NOMO-1 treated with DMSO at 0.1 percent for 48 hours (cell line): ENCODE results near the gene SOX18.

Experiments
- DNase-seq: peaks from one replicate; lab custom pipeline; 2025; ENCODE audit not compliant: unreplicated experiment; lab: John Stamatoyannopoulos, UW

Gene SOX18

DNA sequence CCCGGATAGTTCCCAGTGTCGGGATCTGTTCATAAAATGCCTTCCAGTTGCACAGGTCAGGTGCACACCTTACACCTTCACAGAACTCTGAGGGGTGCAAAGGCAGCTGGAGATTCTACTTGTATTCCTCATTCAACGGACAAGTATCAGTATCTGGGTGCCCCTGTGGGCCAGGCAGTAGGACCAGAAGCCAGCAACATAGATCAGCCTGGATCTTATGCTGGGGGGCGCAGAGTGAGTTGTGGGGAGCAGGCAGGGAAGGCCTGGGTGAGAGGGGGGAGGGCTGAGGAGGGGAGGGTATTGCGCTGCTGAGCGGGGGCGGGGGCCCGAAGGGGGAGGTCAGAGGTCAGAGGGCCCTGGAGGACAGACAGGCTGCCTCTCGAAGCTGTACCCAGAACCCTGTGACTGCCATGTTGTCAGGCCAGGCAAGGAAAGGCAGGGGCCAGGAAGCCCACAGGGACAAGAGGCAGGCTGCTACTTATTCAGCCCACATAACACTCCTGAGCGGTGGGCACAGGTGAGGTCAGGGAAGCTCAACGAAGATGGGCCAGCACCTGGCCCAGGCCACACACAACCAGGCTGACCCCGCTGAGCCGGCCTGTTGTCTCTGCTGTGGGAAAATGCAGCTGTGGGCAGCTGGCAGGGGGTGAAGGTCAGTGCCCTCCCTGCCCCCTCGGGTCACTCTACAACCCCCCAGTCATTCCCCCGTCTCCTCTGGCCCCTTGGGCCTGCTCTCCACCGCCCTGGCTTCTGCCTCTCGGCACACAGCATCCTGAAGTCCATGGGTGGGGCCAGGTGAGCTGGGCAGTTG is 31.6 kb upstream of the SOX18 start:
- no peak for DNase-seq

DNA sequence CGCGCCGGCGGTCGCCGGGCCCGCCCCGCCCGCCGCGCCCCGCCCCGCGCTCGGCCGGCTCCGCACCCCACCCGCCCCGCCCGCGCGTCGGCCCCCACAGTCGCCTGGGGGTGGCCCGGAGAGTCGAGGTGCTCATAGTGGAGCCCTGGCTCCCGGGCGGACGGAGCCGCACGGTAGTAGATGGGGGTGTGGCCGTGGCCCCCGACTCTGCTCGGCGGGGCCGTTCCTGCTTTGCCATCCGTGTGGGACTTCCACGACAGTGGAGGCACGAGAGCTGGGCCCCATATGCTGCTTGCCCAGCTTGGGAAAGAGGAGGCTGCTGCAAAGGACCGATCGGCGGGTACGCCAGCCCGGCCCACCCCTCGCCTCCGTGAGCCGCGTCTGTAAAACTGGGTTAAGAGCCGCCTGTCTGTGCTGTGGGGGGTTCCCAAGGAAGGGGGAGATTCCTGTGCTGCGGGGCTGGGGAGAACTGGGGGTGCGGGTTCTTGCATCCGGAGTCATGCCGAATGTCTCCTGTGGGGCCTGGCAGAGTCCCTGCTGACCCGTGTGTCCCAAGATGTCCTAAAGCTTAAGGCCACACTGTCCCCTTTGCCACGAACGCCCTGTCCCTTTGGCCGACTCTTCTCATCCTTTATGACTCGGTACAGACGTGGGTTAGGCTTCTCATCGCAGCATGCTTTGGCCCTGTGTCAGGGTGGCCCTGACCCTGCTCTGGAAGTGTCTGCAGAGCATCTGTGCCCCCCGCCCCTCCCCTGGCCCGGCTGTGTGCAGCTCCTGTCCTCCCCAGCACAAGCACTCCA is 30.8 kb upstream of the SOX18 start, which contains the start of gene OPRL1:
OPRL1 (plus strand) TSS at position 70 of the 800 bp plus-strand sequence. CDS start 12,639 bp downstream, outside the sequence.
- DNase-seq, result no peak

DNA sequence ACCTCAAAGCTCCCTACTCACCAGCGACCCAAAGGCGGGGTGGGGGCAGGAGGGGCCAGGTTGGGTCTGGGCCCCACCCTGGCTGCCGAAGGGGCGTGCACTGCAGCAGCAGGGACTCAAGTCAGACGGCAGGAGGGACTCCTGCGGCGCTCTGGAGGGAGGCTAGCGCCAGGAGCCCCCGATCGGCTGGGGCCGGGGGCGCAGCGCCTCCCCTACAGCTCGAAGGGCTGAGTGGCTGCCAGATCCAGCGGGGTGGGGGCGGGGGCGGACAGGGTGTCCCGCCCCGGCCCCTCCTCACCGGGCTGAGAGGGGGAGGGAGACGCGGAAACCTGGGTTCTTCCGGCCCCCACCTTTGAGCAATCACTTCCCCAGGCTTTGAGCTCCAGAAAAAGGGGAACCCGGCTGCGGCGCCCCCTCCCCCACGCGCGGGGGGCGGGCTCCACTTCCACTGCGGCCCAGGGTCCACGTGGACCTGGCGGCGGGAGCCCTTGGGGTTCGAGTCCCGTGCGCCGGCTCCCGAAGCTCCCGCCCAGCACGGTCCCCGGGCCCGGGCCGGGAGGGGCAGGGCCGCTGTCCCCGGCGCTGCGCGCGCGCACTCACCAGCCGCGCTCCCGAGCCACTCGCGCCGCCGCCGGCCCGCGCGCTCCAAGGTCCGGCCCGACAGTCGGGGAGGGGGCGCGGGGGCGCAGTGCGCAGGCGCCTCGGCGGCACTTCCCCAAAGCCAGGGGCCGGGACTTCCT is 30.0 kb upstream of the SOX18 start, which contains the start of gene RGS19:
RGS19 (minus strand) TSS at position 246 of the 740 bp plus-strand sequence. CDS start 2,632 bp downstream, outside the sequence.
- peak; percentile 91 for DNase-seq

DNA sequence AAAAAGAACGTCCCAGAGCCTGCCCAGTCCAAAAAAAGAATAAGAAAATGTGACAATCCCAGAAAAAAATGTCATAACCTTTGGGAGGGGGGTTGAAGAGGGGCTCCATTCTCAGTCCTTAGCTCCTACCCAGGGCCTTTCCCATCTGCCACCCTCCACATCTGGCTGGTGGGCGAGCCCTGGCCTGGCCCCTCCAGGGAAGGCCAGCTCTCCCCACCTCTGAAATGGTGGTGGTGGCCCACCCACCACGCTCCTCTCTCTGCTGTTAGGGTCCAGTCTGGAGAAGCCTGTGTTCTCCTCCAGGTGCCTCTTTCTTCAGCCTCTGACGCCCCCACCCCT is 29.5 kb upstream of the SOX18 start:
- no peak for DNase-seq

DNA sequence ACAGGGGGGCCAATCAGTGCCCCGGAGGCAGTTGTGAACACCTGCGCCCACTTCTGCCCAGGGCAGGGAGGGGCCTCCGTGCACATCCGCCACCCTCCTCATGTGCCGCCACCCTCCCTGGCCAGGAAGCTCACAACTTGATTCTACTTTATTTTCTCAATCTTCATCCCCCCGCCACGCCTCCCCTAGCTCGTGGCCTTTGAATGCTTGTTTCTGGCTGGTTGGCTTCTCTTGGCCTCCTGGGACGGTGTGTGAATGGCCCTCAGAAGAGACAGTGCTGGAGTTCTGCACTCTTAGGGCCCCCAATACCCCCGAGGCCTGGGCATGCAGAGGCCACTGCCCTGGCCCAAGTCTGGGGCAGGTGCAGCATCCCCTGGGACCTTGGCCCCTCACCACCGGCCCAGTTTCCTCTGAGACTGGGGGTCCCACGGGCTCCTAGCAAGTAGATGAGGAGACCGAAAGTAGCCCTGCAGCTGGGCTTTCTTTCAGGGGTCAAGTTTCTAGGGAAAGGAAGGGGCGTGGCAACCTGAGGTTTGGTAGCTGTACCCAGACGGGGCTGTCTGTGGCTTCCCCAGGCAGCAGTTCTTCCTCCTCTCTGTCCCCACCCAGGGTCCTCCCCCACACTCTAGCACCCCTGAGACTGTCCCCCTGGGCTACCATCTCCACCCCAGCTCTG is 28.6 kb upstream of the SOX18 start:
- DNase-seq, result peak; percentile 62

DNA sequence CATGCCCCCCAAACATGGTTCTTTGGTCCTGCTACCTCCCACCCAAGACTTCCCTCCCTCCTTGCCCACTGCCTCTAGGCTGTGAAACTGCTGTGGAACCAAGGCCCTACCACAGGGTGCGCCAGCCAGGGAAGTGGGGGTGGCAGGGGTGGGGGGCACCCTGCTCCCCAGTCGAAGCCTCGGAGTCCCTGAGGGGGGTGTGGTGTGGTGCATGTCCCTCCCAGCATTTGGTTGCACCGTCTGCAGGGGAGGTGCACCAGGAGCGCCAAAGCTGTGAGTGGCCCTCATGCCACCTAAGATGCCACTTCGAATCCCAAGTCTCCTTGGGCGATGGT is 28.1 kb upstream of the SOX18 start:
- no peak for DNase-seq

DNA sequence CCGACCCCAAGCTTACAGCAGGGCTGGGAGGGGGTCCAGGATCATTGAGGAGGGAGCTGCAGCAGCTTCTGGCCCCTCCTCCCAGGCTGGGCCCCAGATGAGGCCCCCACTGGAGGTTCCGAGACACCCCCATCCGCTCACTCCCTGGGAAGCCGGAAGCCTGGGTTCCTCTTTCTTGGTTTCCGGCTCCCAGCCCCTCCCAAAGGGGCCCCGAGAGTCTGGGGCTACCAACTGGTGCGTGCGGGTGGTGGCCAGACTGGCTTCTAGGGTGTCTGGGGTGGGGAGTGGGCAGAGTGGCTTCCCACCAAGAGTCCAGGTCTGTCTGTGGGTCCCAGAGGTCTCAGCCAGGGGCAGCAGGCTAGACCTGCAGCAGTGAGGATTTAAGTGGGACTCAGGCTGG is 27.7 kb upstream of the SOX18 start:
- peak; percentile 74 for DNase-seq

DNA sequence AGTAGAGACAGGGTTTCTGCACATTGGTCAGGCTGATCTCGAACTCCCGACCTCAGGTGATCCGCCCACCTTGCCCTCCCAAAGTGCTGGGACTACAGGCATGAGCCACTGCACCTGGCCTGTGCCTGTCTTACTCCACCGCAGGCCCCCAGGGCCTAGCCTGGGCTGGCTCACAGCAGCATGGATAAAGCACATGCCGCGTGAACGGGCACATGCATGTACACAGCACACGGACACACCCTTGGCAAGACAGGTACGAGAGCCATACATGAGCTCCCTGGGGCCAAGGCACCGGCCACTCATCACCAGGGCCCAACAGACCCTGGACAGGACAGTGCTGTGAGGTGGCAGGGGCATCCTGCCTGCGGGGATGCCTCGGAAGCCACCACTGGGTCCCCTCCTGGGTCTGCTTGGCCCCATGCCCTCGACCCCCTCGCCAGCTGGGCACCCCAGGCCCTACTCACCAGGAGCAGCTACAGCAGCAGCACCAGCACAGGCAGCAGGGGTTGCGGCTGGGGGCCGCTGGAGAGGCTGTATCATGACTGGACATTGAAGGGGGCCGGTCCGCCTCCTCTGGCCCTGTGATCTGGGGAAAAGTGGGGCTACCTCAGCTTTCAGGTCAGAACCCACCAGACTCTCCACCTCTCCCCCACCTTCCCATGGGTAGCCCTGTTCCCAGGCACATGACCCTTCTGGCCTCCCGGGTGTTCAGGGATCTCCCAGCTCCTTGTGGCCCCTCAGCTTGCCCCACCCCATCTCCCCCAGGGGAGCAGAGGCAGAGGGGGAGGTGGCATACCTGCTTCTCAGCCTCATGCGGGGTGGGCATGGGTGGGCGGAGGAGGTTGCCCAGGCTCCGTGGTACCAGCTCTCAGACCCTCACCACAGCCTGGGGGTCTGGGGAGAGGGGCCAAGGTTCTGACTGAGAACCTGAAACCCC is 26.9 kb upstream of the SOX18 start:
- DNase-seq, result no peak

DNA sequence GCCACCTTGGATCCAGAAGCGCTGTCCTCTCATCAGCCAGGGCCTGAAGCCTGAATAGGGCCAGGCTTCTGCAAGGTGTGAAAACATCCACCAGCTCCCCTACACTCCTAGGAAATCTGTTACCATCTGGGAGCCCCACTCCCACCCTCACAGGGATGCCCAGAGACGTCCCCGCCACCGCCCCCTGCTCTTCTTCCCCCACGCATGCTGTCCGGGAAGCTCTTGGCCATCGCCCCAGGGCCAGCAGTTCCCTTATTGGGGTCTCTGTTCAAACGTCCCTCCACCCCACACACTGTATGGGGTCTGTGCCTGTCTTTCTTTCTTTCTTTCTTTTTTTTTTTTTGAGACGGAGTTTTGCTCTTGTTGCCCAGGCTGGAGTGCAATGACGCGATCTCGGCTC is 26.1 kb upstream of the SOX18 start:
- DNase-seq, result no peak

DNA sequence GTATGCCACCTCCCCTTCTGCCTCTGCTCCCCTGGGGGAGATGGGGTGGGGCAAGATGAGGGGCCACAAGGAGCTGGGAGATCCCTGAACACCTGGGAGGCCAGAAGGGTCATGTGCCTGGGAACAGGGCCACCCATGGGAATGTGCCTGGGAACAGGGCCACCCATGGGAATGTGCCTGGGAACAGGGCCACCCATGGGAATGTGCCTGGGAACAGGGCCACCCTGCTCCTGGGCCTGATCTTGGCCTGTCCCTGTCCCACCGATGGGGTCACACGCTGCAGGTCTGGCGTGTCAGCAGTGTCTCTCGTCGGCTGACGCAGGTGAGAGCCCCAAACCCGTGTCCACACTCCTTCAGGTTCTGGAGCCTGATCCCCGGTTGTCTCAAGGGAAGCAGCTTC is 25.5 kb upstream of the SOX18 start:
- DNase-seq, result no peak

DNA sequence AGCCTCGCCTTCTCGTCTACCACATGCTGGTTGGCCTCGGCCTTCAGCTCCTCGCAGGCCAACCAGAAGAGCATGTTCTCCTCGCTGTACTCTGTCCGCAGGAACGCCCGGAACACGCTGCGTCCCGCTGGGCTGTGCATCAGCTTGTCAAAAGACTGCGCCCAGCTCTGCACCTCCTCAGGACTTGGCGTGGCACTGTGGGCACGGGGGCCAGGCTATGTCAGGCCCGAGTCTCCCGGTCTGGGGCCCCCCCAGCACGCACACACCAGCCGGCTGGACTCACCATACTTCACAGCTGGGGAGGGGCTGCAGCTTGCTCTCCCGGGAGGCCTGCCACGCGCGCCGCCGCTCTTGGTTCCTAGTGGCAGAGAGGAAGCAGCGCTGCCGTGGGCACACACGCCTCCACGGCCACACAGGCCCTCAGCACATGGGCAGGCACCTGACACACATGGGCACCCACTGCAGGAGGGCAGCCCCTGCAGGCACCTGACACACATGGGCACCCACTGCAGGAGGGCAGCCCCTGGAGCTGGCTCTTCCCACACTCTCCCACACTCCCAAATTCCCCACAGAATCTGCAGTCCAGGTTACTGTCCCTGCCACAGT is 24.8 kb upstream of the SOX18 start:
- DNase-seq, result no peak

DNA sequence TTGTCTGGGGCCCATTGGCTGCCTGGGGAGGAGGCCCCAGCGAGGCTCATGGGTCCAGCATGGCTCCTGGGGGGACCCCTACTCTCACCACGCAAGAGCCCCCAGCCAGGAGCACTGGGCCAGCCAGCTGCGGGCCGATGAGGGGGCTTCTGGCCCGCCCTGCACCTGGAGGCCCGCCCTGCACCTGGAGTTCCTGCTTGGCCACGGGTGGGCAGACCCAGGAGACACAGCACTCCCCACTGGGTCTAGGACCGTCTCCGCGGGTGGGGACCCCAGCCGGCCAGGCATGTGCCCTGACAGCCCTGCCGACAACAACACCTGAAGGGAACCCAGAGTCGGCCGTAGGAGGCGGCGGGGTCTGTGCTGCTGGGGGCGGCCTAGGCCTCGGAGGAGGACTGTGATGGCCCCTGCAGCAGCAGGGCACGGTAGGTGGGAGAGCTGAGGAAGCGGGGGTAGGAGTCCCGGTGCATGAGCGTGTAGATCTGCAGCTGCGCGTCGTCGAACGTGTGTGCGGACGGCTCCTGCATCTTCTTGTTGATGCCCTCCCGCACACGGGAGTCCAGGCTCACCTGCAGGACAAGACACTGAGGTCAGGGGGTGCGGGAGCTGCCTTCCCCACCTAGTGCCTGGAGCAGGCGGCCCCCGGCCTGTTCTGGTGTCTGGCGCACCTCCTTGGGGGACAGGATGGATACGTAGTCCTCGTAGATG is 24.2 kb upstream of the SOX18 start:
- no peak for DNase-seq

DNA sequence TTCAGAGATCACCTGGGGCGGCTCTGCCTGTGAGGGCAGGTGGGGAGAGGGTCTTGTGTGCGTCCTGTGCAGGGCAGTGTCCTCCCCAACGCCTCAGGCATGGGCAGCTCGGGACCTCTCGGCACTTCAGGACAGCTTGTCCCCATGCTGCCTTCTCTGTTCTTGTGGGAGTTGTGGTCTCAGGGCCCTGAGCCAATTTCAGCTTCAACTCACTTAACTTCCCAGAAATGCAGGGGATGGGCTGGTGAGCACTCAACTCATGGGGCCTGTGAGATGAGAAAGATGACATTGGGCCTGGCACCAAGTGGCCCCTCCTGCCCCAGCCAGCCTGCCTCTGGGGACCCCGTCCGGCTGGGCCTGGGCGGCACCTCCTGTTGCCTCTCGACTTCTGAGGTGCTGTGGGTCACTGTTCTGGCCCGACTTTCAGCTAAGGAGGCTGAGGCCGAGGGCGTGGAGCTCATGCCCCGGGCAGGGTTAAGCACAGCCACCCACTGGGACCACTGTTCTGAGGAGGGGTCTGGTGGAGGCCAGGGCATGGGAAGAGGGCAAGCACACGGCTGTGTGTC is 23.1 kb upstream of the SOX18 start:
- no peak for DNase-seq

DNA sequence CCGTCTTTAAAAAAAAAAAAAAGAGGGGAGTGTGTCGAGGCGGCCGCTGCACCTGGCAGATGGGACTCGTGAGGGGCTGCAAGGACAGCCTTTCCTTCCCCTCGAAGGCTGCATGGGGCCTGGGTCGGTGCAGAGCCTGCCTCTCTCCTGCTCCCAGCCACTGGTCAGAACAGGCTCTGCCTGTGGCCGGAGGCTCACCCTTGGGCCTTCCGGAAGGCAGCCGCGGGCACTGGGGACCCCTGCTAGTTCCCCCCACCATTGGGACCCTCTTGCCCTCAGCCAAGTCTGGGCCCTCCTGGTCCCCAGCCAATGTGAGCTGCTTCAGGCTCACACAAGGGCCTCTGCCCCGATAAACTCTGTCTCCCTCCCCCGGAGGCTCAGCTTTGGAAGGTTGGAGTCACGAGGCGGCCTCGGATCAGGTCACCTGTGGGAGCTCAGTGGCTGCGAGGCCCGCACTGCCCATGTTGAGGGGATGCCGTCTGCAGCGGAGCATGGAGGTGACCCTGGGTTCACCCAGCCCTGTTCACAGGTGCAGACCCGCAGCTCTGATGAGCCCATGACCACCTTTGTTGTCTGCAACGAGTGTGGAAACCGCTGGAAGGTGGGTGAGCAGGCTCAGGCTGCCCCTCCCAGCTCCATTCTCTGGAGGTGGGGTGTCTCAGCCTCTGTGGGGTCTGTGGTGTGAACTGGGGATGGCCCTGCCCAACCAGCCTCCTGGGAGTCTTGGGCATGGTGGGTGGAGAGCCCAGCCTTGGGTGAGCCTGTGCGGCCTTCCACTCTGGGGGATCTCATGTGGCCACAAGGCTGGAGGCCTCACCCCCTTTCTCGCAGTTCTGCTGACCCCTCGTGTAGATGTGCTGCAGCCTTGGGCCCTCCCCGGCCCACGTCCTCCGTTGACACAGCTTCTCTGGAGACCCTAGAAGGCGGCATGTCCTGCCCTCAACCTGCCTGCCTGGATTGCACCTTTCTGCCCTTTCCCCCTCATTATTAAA is 22.2 kb upstream of the SOX18 start:
- no peak for DNase-seq

DNA sequence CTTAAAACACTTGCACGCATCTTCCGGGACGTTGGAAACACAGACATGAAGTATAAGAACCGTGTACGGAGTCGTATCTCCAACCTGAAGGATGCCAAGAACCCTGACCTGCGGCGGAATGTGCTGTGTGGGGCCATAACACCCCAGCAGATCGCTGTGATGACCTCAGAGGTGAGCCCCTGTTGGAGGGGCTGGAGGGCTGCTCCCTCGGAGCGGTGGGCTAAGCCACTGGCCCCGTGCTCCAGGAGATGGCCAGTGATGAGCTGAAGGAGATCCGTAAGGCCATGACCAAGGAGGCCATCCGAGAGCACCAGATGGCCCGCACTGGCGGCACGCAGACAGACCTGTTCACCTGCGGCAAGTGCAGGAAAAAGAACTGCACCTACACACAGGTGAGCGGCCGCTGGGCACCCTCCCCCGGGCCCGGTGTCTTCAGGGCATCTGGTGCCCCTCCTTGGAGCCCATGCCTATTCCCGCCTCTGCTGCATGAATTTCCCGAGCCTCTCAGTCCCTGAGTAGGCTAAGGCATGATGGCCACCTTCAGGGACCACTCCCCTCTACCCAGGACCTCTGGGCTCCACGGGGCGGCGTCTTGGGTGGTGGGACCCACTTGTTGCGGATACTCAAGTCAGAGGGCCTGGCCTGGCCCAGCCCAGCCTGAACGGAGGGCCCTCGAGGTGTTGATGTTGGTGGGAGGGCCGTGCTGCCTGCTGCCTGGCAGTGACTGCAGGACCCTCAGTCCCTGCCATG is 21.0 kb upstream of the SOX18 start:
- no peak for DNase-seq

DNA sequence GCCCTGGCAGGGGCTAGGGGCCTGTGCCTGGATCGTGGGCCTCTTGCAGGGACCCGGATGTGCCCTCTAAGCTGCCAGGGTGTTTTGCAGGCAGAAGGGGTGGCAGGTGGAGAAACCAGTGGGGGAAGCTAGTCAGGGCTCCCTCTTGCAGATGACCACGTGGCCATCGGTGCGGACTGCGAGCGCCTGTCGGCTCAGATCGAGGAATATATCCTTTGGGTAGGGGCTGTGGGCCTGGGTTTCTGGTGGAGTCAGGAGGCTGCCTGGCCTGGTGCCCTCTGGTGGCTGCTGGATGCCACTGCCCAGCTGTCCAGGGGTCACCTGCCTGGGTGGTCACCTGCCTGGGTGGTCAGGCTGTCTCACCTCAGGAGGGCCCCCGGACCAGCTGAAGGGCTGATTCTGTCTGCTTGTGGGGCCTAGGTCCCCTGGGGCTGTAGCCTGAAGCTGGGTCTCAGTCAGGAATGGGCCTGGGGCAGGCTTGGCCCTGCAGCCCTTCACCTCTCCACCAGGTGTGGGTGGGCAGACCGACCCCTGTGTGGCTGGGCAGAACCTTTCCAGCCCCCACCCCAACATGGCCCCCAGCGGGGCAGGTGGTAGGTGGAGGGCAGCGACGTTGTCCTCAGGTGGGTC is 20.3 kb upstream of the SOX18 start:
- DNase-seq, result peak; percentile 18
